Activated CD4-positive, alpha-beta T cell treated with anti-CD3 and anti-CD28 coated beads, Interleukin-2, amount 50 U/mL, for 24 hours (primary cell): ENCODE measurements around the gene KCNJ12.
"Not testable (repeated sequence)": the region's sequence is repeated elsewhere in the genome, so short reads cannot be mapped to it uniquely, and the experiment has no call there.

Experiments used
- DNase-seq, 2 donors: peaks; one replicate each; pipeline ENCODE4 v3.0.0-alpha.2; 2020; ENCODE audit warnings: low read depth in 1 of 2, low spot score in 1 of 2

The KCNJ12 gene

GRCh38 chr17:21376081-21376758 is at the start of gene KCNJ12:
TSS of gene KCNJ12 (plus strand) at chr17:21376357. CDS start at chr17:21415343, 38,986 bp downstream.
- no peak for DNase-seq

GRCh38 chr17:21327921-21328320 is 48.2 kb upstream of the KCNJ12 start:
- not testable (repeated sequence) for DNase-seq

GRCh38 chr17:21328778-21329177 is 47.4 kb upstream of the KCNJ12 start:
- DNase-seq = not testable (repeated sequence)

GRCh38 chr17:21330436-21331160 is 45.6 kb upstream of the KCNJ12 start:
- DNase-seq = no peak

- DNase-seq = not testable (repeated sequence)
Observed at GRCh38 chr17:21336541-21337294, 39.4 kb upstream of the KCNJ12 start.

- DNase-seq = not testable (repeated sequence)
Observed at GRCh38 chr17:21337981-21338625, 38.1 kb upstream of the KCNJ12 start.

- no peak for DNase-seq
Observed at GRCh38 chr17:21339011-21339410, 37.1 kb upstream of the KCNJ12 start.

- not testable (repeated sequence) for DNase-seq
Observed at GRCh38 chr17:21339571-21339970, 36.6 kb upstream of the KCNJ12 start.

- not testable (repeated sequence) for DNase-seq
Observed at GRCh38 chr17:21340407-21340806, 35.8 kb upstream of the KCNJ12 start.

- DNase-seq = not testable (repeated sequence)
Observed at GRCh38 chr17:21341279-21341678, 34.9 kb upstream of the KCNJ12 start.

- DNase-seq = not testable (repeated sequence)
Observed at GRCh38 chr17:21341925-21342540, 34.1 kb upstream of the KCNJ12 start.

- DNase-seq = not testable (repeated sequence)
Observed at GRCh38 chr17:21343061-21343949, 32.9 kb upstream of the KCNJ12 start.

GRCh38 chr17:21344801-21345200 is 31.4 kb upstream of the KCNJ12 start:
- DNase-seq = not testable (repeated sequence)

- no peak for DNase-seq
Observed at GRCh38 chr17:21345236-21345635, 30.9 kb upstream of the KCNJ12 start.

GRCh38 chr17:21346107-21346506 is 30.1 kb upstream of the KCNJ12 start:
- not testable (repeated sequence) for DNase-seq

- DNase-seq = not testable (repeated sequence)
Observed at GRCh38 chr17:21346651-21347250, 29.4 kb upstream of the KCNJ12 start.

GRCh38 chr17:21347660-21348059 is 28.5 kb upstream of the KCNJ12 start:
- DNase-seq = not testable (repeated sequence)

- DNase-seq = not testable (repeated sequence)
Observed at GRCh38 chr17:21348081-21348925, 27.9 kb upstream of the KCNJ12 start.
